Keratinocyte (primary cell): ENCODE measurements around the gene MMP24. TPM values are rescaled to one million over a fixed set of nuclear protein-coding genes. Genes with fewer than 3 reads are reported as not detected.

Experiments used
- DNase-seq: peaks from one replicate; pipeline ENCODE4 v3.0.0-alpha.2; 2011; ENCODE audit warnings: low read depth, missing footprints, low spot score
- FAIRE-seq: peaks from 2 replicates; lab custom pipeline; 2011; peaks lifted over from hg19 to GRCh38; lab: Jason Lieb, UNC
- H2AFZ ChIP-seq: 2 replicates; pipeline ENCODE4 v1.6.0; 2012; ENCODE audit warnings: low read length, control low read depth, inconsistent platforms; ENCODE audit not compliant: control insufficient read depth
- H3K27ac ChIP-seq: 2 replicates; pipeline ENCODE4 v1.5.1; 2011; ENCODE audit warnings: low read length; ENCODE audit not compliant: control insufficient read depth, insufficient read depth
- H3K27me3 ChIP-seq: 3 replicates; pipeline ENCODE4 v1.6.0; 2011; ENCODE audit warnings: low read length; ENCODE audit not compliant: control insufficient read depth, insufficient read depth; ENCODE audit errors: extremely low read depth
- H3K36me3 ChIP-seq, 2 experiments: 2 replicates in 1 of 2; 3 replicates in 1 of 2; pipeline ENCODE4 v1.5.1; 2011; ENCODE audit warnings: low read length in 2 of 2, mild to moderate bottlenecking in 1 of 2; ENCODE audit not compliant: control insufficient read depth in 2 of 2, insufficient read depth in 2 of 2; ENCODE audit errors: extremely low read depth in 1 of 2
- H3K4me1 ChIP-seq: 3 replicates; pipeline ENCODE4 v1.5.1; 2011; ENCODE audit warnings: low read length; ENCODE audit not compliant: control insufficient read depth, insufficient read depth; ENCODE audit errors: extremely low read depth
- H3K4me2 ChIP-seq: 3 replicates; pipeline ENCODE4 v1.6.0; 2011; ENCODE audit warnings: low read depth, low read length; ENCODE audit not compliant: control insufficient read depth, insufficient read depth; ENCODE audit errors: extremely low read depth
- H3K4me3 ChIP-seq, 3 experiments: fragments of 200-600 bp in 1 of 3; sonication (generic) in 1 of 3; 2 replicates in 2 of 3; 3 replicates in 1 of 3; pipeline ENCODE4 v1.5.1; 2011 to 2016; ENCODE audit warnings: low read length in 3 of 3, mild to moderate bottlenecking in 3 of 3, control low read depth in 2 of 3, inconsistent platforms in 1 of 3, low read depth in 1 of 3, mixed read lengths in 1 of 3, mixed run types in 1 of 3, moderate library complexity in 1 of 3; ENCODE audit not compliant: control insufficient read depth in 2 of 3, insufficient read depth in 2 of 3; ENCODE audit errors: extremely low read depth in 1 of 3
- H3K79me2 ChIP-seq: 2 replicates; pipeline ENCODE4 v1.6.0; 2012; ENCODE audit warnings: low read length; ENCODE audit not compliant: control insufficient read depth, insufficient read depth
- H3K9ac ChIP-seq: 3 replicates; pipeline ENCODE4 v1.6.0; 2011; ENCODE audit warnings: low read length; ENCODE audit not compliant: control insufficient read depth, insufficient read depth; ENCODE audit errors: extremely low read depth
- H3K9me1 ChIP-seq: 3 replicates; pipeline ENCODE4 v1.6.0; 2011; ENCODE audit warnings: low read length; ENCODE audit not compliant: control insufficient read depth, insufficient read depth; ENCODE audit errors: extremely low read depth
- H3K9me3 ChIP-seq: 2 replicates; pipeline ENCODE4 v1.5.1; 2012; ENCODE audit warnings: low read depth, low read length; ENCODE audit not compliant: control insufficient read depth
- H4K20me1 ChIP-seq: 3 replicates; pipeline ENCODE4 v1.6.0; 2011; ENCODE audit warnings: low read length; ENCODE audit not compliant: control insufficient read depth, insufficient read depth; ENCODE audit errors: extremely low read depth
- CTCF ChIP-seq, 3 experiments: IDR thresholded peaks in 1 of 3; conservative IDR thresholded peaks in 1 of 3; optimal IDR thresholded peaks in 1 of 3; 2 replicates in 2 of 3; 3 replicates in 1 of 3; pipeline versions ENCODE3 to v1.5.1; 2011; ENCODE audit warnings: low read length in 3 of 3, mild to moderate bottlenecking in 3 of 3, moderate library complexity in 2 of 3, control low read depth in 1 of 3, inconsistent platforms in 1 of 3; ENCODE audit not compliant: insufficient read depth in 2 of 3; ENCODE audit errors: extremely low read depth in 1 of 3
- EZH2 ChIP-seq: IDR thresholded peaks from one replicate; pipeline ENCODE4 v1.6.1; 2012; ENCODE audit warnings: inconsistent platforms, mild to moderate bottlenecking, low read length, moderate library complexity
- dilution Hi-C: fragments of 300-500 bp; cut with MboI; formaldehyde crosslinking; loops from one replicate; pipeline ENCODE4 v1.7.0; 2020; ENCODE audit warnings: low sequenced_read_pairs; ENCODE audit not compliant: extremely low pct_ligation_motif_present
- polyA plus RNA-seq, 5 experiments: library from polyadenylated mRNA; depleted of rRNA in 3 of 5; stranded (reverse) in 3 of 5; stranded (forward) in 1 of 5; unstranded in 1 of 5; fragments of >200 nt; gene quantifications; 1 replicate in 1 of 5; 2 replicates in 3 of 5; 3 replicates in 1 of 5; pipeline versions ENCODE4 v1.2.1 to v1.2.3, GENCODE V29; 2011 to 2012; ENCODE audit warnings: missing spikeins in 2 of 5, low read depth in 1 of 5, low replicate concordance in 1 of 5

MMP24 gene
- polyA plus RNA-seq, 1 donor (not counting 4 experiments of a cell fraction or from before 2014, with no cell fraction given), result not detected

- Histone ChIP-seq H3K9ac (peak overlapping the region; percentile 84), H3K9me1 (peaks cover 2% of the 10 kb centered on the region), H3K36me3 (peaks cover 27 to 61% of the 10 kb centered on the region in 2 experiments), H3K4me3 (peak overlapping the region; percentile 69 to 84 (median 70)), H3K4me2 (peak overlapping the region; percentile 83), H3K27ac (peak overlapping the region; percentile 67), H4K20me1 (peaks cover 6% of the 10 kb centered on the region), H3K9me3 (no peaks in the 10 kb centered on the region), H2AFZ (no peak overlapping the region), H3K79me2 (peaks cover 25% of the 10 kb centered on the region), H3K27me3 (no peaks in the 10 kb centered on the region), H3K4me1 (peaks cover 35% of the 10 kb centered on the region)
- FAIRE-seq (no peak), DNase-seq (no peak)
- dilution Hi-C loops, result no loop called here
- TF ChIP-seq CTCF (optimal IDR thresholded peaks at IDR 0.05 in 1 of 3, IDR thresholded peaks at IDR 0.05 in 1 of 3, conservative IDR thresholded peaks at IDR 0.05 in 1 of 3; ENCODE audit: extremely low read depth in 1 of 3, insufficient read depth in 2 of 3, low read length in 3 of 3) (no peak), EZH2 (no peak)
Observed at GRCh38 chr20:35277127-35277526, 50.6 kb downstream of the MMP24 start.

GRCh38 chr20:35277531-35278395 is 51.3 kb downstream of the MMP24 start, which contains the start of gene MMP24OS:
MMP24OS (minus strand) TSS chr20:35278122; CDS start chr20:35277929, 193 bp downstream.
- peak within 1 kb of the TSS; percentile 69 to 84 (median 70) for H3K4me3 ChIP-seq
- peak within 1 kb of the TSS; percentile 83 for H3K4me2 ChIP-seq
- H3K9me1 ChIP-seq, result peaks cover 2% of the 10 kb centered on the region
- FAIRE-seq (no peak), DNase-seq (peak; percentile 77)
- H3K9me3 ChIP-seq, result no peaks in the 10 kb centered on the region
- peaks cover 35% of the 10 kb centered on the region for H3K4me1 ChIP-seq
- H3K27ac ChIP-seq, result peak within 1 kb of the TSS; percentile 67
- TF ChIP-seq EZH2 (no peak), CTCF (optimal IDR thresholded peaks at IDR 0.05 in 1 of 3, IDR thresholded peaks at IDR 0.05 in 1 of 3, conservative IDR thresholded peaks at IDR 0.05 in 1 of 3; ENCODE audit: extremely low read depth in 1 of 3, insufficient read depth in 2 of 3, low read length in 3 of 3) (peak in 2 of 3 experiments; percentile 30 to 78)
- H3K9ac ChIP-seq, result peak within 1 kb of the TSS; percentile 84
- dilution Hi-C loops, result no loop called here
- peaks cover 29 to 66% of the 10 kb centered on the region in 2 experiments for H3K36me3 ChIP-seq
- peaks cover 32% of the 10 kb centered on the region for H3K79me2 ChIP-seq
- no peak within 1 kb of the TSS for H2AFZ ChIP-seq
- peaks cover 6% of the 10 kb centered on the region for H4K20me1 ChIP-seq
- H3K27me3 ChIP-seq, result no peaks in the 10 kb centered on the region
